GM19467 (cell line): ENCODE data around the gene MSH5.
"Not testable (repeated sequence)": the region's sequence is repeated elsewhere in the genome, so short reads cannot be mapped to it uniquely, and the experiment has no call there.

Source experiments
- ATAC-seq: cut with Tn5 transposase; IDR thresholded peaks from one replicate; pipeline ENCODE4 v1.9.1; 2021; ENCODE audit warnings: mild to moderate bottlenecking, moderate library complexity; ENCODE audit not compliant: unreplicated experiment

The MSH5 gene

GRCh38 chr6:31739639-31740396, at the start of gene MSH5:
MSH5 (plus strand) TSS chr6:31740005; CDS start chr6:31740467, 462 bp downstream.
- ATAC-seq: peak; percentile 61

DNA sequence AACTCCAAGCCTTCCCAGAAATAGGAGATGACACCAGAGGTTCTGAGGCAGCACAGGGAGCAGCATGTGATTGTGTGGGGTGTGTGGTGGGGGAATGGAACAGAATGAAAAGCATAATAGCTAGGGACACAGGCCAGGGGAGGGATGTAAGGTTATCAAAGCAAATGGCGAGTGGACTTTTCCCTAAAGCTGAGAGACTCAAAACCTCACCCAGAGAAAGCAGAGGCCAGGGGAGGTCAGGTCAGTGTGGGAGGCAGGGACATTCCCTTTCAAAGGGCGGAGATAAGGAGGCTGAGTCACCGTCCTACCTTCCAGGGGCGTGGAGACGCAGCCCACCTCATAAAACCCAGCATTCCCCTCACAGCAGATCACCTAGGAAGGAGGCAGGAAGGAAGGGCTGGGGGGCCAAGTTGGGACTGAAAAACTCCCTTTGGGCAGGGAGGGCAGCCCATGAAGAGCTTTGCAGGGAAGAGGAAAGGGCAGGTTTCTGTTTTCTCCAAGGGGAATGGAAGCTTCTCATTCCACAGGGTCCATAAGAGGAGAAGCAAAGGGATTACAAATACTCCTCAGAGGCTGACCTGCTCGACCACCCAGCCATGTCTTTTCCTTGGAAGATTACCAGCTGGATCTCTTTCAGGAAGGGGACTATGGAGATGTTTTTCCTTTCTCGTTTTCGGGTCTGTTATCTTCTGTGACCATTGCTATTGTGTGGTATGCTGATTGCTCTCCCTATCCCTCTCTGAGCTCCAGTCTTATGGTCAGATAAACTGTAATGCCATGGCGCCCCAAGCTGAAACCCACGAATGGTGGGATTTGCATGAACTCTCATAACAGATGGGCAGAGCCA, 49.4 kb upstream of the MSH5 start:
- no peak for ATAC-seq

DNA sequence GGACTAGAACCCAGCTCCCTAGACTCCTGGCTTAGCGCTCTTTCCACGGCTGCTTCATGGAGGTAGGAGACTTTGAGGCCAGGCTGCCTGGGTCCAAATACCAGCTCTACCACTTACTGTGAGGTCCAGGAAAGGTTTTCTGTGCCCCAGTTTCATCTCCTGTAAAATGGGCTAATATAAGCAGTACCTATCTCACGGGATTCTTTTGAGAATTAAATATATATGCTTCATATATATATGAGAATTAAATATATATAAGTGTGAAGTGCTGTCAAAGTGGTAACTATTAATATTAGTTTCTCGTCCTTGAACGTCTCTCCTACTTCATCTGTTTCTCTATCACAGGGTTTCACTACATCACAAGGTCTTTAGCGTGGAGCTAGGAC, 48.7 kb upstream of the MSH5 start:
- no peak for ATAC-seq

- no peak for ATAC-seq
These were observed 48.2 kb upstream of the MSH5 start for GRCh38 chr6:31691564-31692108.

- ATAC-seq: no peak
These were observed 47.5 kb upstream of the MSH5 start for GRCh38 chr6:31692353-31692752.

- ATAC-seq: no peak
These were observed 46.9 kb upstream of the MSH5 start for GRCh38 chr6:31692886-31693285.

- no peak for ATAC-seq
These were observed 46.3 kb upstream of the MSH5 start for GRCh38 chr6:31693535-31693934.

DNA sequence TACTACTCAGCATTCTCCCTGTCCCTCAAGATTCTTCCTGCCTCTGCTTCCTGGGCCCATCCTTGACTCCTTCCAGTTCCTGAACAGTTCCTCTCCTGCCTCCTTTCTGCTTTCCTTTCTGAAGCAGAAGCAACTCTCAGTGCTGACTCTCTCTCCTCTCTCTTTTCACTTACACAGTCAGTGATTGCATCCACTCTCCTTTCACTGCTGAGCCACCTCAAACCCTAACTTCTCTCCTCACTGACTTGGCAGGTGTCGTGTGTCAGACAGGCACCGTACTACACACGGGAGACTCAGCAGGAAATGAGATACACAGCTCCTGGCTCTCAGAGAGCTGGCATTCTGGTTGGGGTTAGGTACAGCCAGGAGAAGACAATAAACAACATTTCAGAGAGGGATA, 42.2 kb upstream of the MSH5 start:
- ATAC-seq: no peak

- ATAC-seq: no peak
These were observed 38.9 kb upstream of the MSH5 start for GRCh38 chr6:31700740-31701401.

GRCh38 chr6:31701666-31702404, 38.0 kb upstream of the MSH5 start:
- ATAC-seq: no peak

- ATAC-seq: no peak
These were observed 37.4 kb upstream of the MSH5 start for GRCh38 chr6:31702405-31702818.

- peak; percentile 80 for ATAC-seq
These were observed 36.7 kb upstream of the MSH5 start, which contains the start of gene ABHD16A for GRCh38 chr6:31702819-31703716. ABHD16A (minus strand) TSS chr6:31703324; CDS start chr6:31703281, 43 bp downstream.

DNA sequence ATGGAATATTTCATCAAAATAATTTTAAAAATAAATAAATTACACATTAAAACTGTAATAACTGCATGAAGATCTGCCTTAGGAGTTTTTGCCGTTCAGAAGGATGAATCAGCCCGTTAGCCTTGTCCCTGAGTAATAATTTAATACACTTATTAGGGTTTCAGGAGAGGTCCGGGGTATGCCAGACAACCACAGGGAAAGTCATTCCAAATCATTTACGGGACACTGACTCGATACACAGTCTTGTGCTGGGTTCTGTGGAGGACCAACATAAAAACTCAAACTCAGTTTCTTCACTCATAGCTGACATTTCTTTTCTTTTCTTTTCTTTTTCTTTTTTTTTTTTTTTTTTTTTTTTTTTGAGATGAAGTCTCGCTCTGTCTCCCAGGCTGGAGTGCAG, 33.9 kb upstream of the MSH5 start:
- no peak for ATAC-seq

GRCh38 chr6:31706599-31706998, 33.2 kb upstream of the MSH5 start, which contains the start of gene LY6G6F:
LY6G6F (plus strand) TSS chr6:31706866; CDS start chr6:31706907, 41 bp downstream.
- no peak for ATAC-seq

GRCh38 chr6:31707701-31708100, 32.1 kb upstream of the MSH5 start:
- ATAC-seq: no peak

GRCh38 chr6:31708224-31708623, 31.6 kb upstream of the MSH5 start:
- ATAC-seq: no peak

- ATAC-seq: not testable (repeated sequence)
These were observed 30.6 kb upstream of the MSH5 start for GRCh38 chr6:31709157-31709556.

GRCh38 chr6:31710523-31711219, 29.1 kb upstream of the MSH5 start:
- no peak for ATAC-seq

GRCh38 chr6:31711233-31711632, 28.6 kb upstream of the MSH5 start:
- no peak for ATAC-seq
